H1 (cell line): ENCODE measurements around the gene NACAD. TPM values are rescaled to one million over a fixed set of nuclear protein-coding genes. Genes with fewer than 3 reads are reported as not detected.

Experiments used
- CTCF ChIA-PET: fragments of 300-600 bp; sonication (Branson Sonifier 250); formaldehyde crosslinking; loops from one replicate; lab custom pipeline; 2021; ENCODE audit not compliant: partially characterized antibody; lab: Charles Lee
- POLR2A ChIA-PET: fragments of 300-600 bp; sonication (Branson Sonifier 250); formaldehyde crosslinking; loops from one replicate; lab custom pipeline; 2021; ENCODE audit warnings: inconsistent platforms; ENCODE audit not compliant: partially characterized antibody; lab: Charles Lee
- DNase-seq, 2 experiments: peaks; one replicate each; pipeline versions ENCODE4 v3.0.0 to v3.0.0-alpha.2; 2010 to 2022; ENCODE audit warnings: low spot score in 2 of 2, low read depth in 1 of 2, mixed read lengths in 1 of 2
- FAIRE-seq: peaks from 2 replicates; lab custom pipeline; 2011; peaks lifted over from hg19 to GRCh38; lab: Jason Lieb, UNC
- H2AFZ ChIP-seq: 2 replicates; pipeline ENCODE4 v1.8.1; 2012; ENCODE audit warnings: low read length, inconsistent platforms
- H2AK5ac ChIP-seq: 2 replicates; pipeline ENCODE4 v1.6.1; 2013; ENCODE audit warnings: low read depth, low read length
- H2BK120ac ChIP-seq: replicated peaks from 2 replicates; pipeline ENCODE3; 2013; ENCODE audit warnings: low read depth, low read length, inconsistent platforms
- H2BK12ac ChIP-seq: 2 replicates; pipeline ENCODE4 v1.6.1; 2013; ENCODE audit warnings: low read depth, low read length
- H2BK15ac ChIP-seq: 2 replicates; pipeline ENCODE4 v1.6.1; 2013; ENCODE audit warnings: low read length
- H2BK20ac ChIP-seq: 2 replicates; pipeline ENCODE4 v1.6.1; 2013; ENCODE audit warnings: low read length
- H2BK5ac ChIP-seq: 2 replicates; pipeline ENCODE4 v1.6.1; 2013; ENCODE audit warnings: low read depth, low read length
- H3K14ac ChIP-seq: 2 replicates; pipeline ENCODE4 v1.6.1; 2013; ENCODE audit warnings: inconsistent platforms; ENCODE audit not compliant: insufficient read length
- H3K18ac ChIP-seq: 2 replicates; pipeline ENCODE4 v1.6.1; 2013; ENCODE audit warnings: low read length; ENCODE audit errors: extremely low read depth
- H3K23ac ChIP-seq: 2 replicates; pipeline ENCODE4 v1.6.1; 2013; ENCODE audit warnings: inconsistent platforms; ENCODE audit not compliant: insufficient read length
- H3K23me2 ChIP-seq: 2 replicates; pipeline ENCODE4 v1.6.1; 2013; ENCODE audit warnings: low read depth, low read length
- H3K27ac ChIP-seq: 2 replicates; pipeline ENCODE4 v1.6.1; 2011; ENCODE audit warnings: low read depth, low read length, inconsistent platforms
- H3K27me3 ChIP-seq, 4 experiments: replicated peaks in 1 of 4; 1 replicate in 1 of 4; 2 replicates in 3 of 4; pipeline versions ENCODE4 v1.6.1 to v1.8.1; 2011 to 2013; ENCODE audit warnings: low read length in 3 of 4, mild to moderate bottlenecking in 3 of 4, inconsistent platforms in 2 of 4, mixed read lengths in 2 of 4, moderate library complexity in 1 of 4; ENCODE audit not compliant: control insufficient read depth in 3 of 4, insufficient read depth in 3 of 4; ENCODE audit errors: extremely low read depth in 1 of 4
- H3K36me3 ChIP-seq, 4 experiments: 2 replicates each; pipeline versions ENCODE4 v1.6.1 to v1.8.1; 2011 to 2013; ENCODE audit warnings: mild to moderate bottlenecking in 4 of 4, low read length in 3 of 4, moderate library complexity in 2 of 4, control low read depth in 1 of 4, inconsistent platforms in 1 of 4; ENCODE audit not compliant: insufficient read depth in 4 of 4, control insufficient read depth in 2 of 4
- H3K4ac ChIP-seq: replicated peaks from 2 replicates; pipeline ENCODE3; 2013; ENCODE audit warnings: low read length, low read depth, mixed read lengths, inconsistent platforms; ENCODE audit not compliant: insufficient read length
- H3K4me1 ChIP-seq, 4 experiments: replicated peaks in 1 of 4; 1 replicate in 1 of 4; 2 replicates in 3 of 4; pipeline versions ENCODE4 v1.6.1 to v1.8.1; 2011 to 2013; ENCODE audit warnings: low read length in 3 of 4, inconsistent platforms in 2 of 4, mixed read lengths in 1 of 4; ENCODE audit not compliant: insufficient read depth in 4 of 4, control insufficient read depth in 3 of 4
- H3K4me2 ChIP-seq, 2 experiments: 2 replicates each; pipeline versions ENCODE4 v1.6.1 to v1.8.1; 2011 to 2013; ENCODE audit warnings: low read depth in 2 of 2, low read length in 2 of 2, control low read depth in 1 of 2, inconsistent platforms in 1 of 2, mild to moderate bottlenecking in 1 of 2; ENCODE audit not compliant: insufficient read depth in 1 of 2
- H3K4me3 ChIP-seq, 4 experiments: fragments of 200-600, 300-600 bp in 1 of 4; sonication (generic), shearing (Covaris generic), sonication (Bioruptor Twin) in 1 of 4; 2 replicates each; pipeline versions ENCODE4 v1.5.1 to v1.8.1; 2011 to 2016; ENCODE audit warnings: low read length in 4 of 4, low read depth in 3 of 4, control low read depth in 2 of 4, inconsistent platforms in 2 of 4, mild to moderate bottlenecking in 2 of 4, mixed read lengths in 1 of 4, moderate library complexity in 1 of 4; ENCODE audit not compliant: insufficient read depth in 2 of 4; ENCODE audit errors: extremely low read depth in 1 of 4
- H3K56ac ChIP-seq: replicated peaks from 2 replicates; pipeline ENCODE3; 2013; ENCODE audit warnings: low read depth, mild to moderate bottlenecking, mixed read lengths, low read length, inconsistent platforms; ENCODE audit not compliant: insufficient read length
- H3K79me1 ChIP-seq: 2 replicates; pipeline ENCODE4 v1.6.1; 2013; ENCODE audit warnings: low read depth, low read length, control low read depth
- H3K79me2 ChIP-seq, 2 experiments: 2 replicates each; pipeline versions ENCODE4 v1.6.1 to v1.8.1; 2012 to 2013; ENCODE audit warnings: low read length in 2 of 2, mild to moderate bottlenecking in 2 of 2, inconsistent platforms in 1 of 2; ENCODE audit not compliant: insufficient read depth in 2 of 2, control insufficient read depth in 1 of 2
- H3K9ac ChIP-seq, 4 experiments: replicated peaks in 1 of 4; 1 replicate in 1 of 4; 2 replicates in 3 of 4; pipeline versions ENCODE4 v1.6.1 to v1.8.1; 2011 to 2013; ENCODE audit warnings: low read depth in 3 of 4, low read length in 3 of 4, control low read depth in 2 of 4, mild to moderate bottlenecking in 2 of 4, moderate library complexity in 2 of 4, inconsistent platforms in 1 of 4; ENCODE audit errors: extremely low read depth in 1 of 4
- H3K9me3 ChIP-seq, 2 experiments: 2 replicates each; pipeline versions ENCODE4 v1.6.1 to v1.8.1; 2012 to 2013; ENCODE audit warnings: mild to moderate bottlenecking in 2 of 2, moderate library complexity in 2 of 2, control low read depth in 1 of 2, inconsistent platforms in 1 of 2, low read depth in 1 of 2, low read length in 1 of 2, mixed read lengths in 1 of 2; ENCODE audit not compliant: insufficient read depth in 2 of 2
- H4K20me1 ChIP-seq, 2 experiments: replicated peaks in 1 of 2; 2 replicates each; pipeline versions ENCODE3 to v1.8.1; 2011 to 2013; ENCODE audit warnings: inconsistent platforms in 2 of 2, low read length in 2 of 2, mild to moderate bottlenecking in 1 of 2; ENCODE audit not compliant: insufficient read depth in 2 of 2, control insufficient read depth in 1 of 2
- H4K5ac ChIP-seq: 2 replicates; pipeline ENCODE4 v1.6.1; 2013; ENCODE audit warnings: low read length, low read depth, mixed read lengths, inconsistent platforms; ENCODE audit not compliant: insufficient read length
- H4K8ac ChIP-seq: 2 replicates; pipeline ENCODE4 v1.8.0; 2013; ENCODE audit warnings: mild to moderate bottlenecking, moderate library complexity, low read length, inconsistent platforms; ENCODE audit not compliant: insufficient read depth; ENCODE audit errors: extremely low read depth
- H4K91ac ChIP-seq: replicated peaks from 2 replicates; pipeline ENCODE3; 2013; ENCODE audit warnings: low read length, mixed read lengths, inconsistent platforms; ENCODE audit not compliant: insufficient read length
- CBX8 ChIP-seq: fragments of 300-800, 300-1000 bp; sonication (generic); IDR thresholded peaks from 2 replicates; pipeline ENCODE4 v1.7.1; 2016; ENCODE audit warnings: low read depth, low read length, borderline replicate concordance
- EP300 ChIP-seq, 2 experiments: IDR thresholded peaks; 1 replicate in 1 of 2; 2 replicates in 1 of 2; pipeline ENCODE4 v1.6.1; 2011 to 2012; ENCODE audit warnings: low read depth in 2 of 2, low read length in 2 of 2, mild to moderate bottlenecking in 2 of 2, borderline replicate concordance in 1 of 2, inconsistent platforms in 1 of 2, moderate library complexity in 1 of 2
- HDAC6 ChIP-seq: IDR thresholded peaks from one replicate; pipeline ENCODE4 v1.7.1; 2012; ENCODE audit warnings: low read depth, mild to moderate bottlenecking, inconsistent platforms, low read length, moderate library complexity
- KDM5A ChIP-seq: fragments of 200-600 bp; IDR thresholded peaks from 2 replicates; pipeline ENCODE4 v1.7.1; 2012; ENCODE audit warnings: mild to moderate bottlenecking, low read length, inconsistent platforms, mixed read lengths
- SP4 ChIP-seq: IDR thresholded peaks from 2 replicates; pipeline ENCODE4 v1.6.1; 2012; ENCODE audit warnings: low read length, inconsistent platforms
- SRF ChIP-seq: IDR thresholded peaks from 2 replicates; pipeline ENCODE4 v1.6.1; 2011; ENCODE audit warnings: mild to moderate bottlenecking, low read depth, low read length, moderate library complexity
- TCF12 ChIP-seq: IDR thresholded peaks from 2 replicates; pipeline ENCODE4 v1.6.1; 2011; ENCODE audit warnings: low read depth, mild to moderate bottlenecking, low read length
- WGBS, 2 experiments: shearing (Covaris generic) in 1 of 2; methylation state at CpG; one replicate each; pipeline versions ENCODE4 v1.1.6 to v1.1.7; 2013 to 2015; ENCODE audit warnings: low lambda C conversion rate in 2 of 2, mixed read lengths in 2 of 2, inconsistent platforms in 1 of 2, low coverage in 1 of 2, missing lambda C conversion rate in 1 of 2; ENCODE audit not compliant: insufficient replicate concordance in 2 of 2, insufficient coverage in 1 of 2, insufficient read length in 1 of 2; ENCODE audit errors: extremely low coverage in 1 of 2, missing lambda C conversion rate in 1 of 2; 5-methylcytosine and 5-hydroxymethylcytosine counted together
- polyA plus RNA-seq, 7 experiments: library from polyadenylated mRNA; depleted of rRNA in 3 of 7; stranded (reverse) in 5 of 7; unstranded in 2 of 7; fragments of >200 nt in 5 of 7; fragments of 200-250 nt in 2 of 7; gene quantifications; 1 replicate in 5 of 7; 2 replicates in 1 of 7; 4 replicates in 1 of 7; pipeline versions ENCODE4 v1.2.1 to v1.2.3, GENCODE V29; 2011 to 2013; ENCODE audit warnings: missing spikeins in 2 of 7, mixed read lengths in 2 of 7
- total RNA-seq: library from RNA; stranded (reverse); fragmentation: NEBNext Ultra II Directional; extraction: Animal tissue kit (Norgen Biotek cat#: 25700); gene quantifications from 2 replicates; pipeline ENCODE4 v1.2.1, GENCODE V29; 2021

The NACAD gene
- total and polyA plus RNA-seq, 2 of the 8 experiments (the other 6 are each of a cell fraction or from before 2014, with no cell fraction given) = 1.3 to 6.0 TPM

DNA sequence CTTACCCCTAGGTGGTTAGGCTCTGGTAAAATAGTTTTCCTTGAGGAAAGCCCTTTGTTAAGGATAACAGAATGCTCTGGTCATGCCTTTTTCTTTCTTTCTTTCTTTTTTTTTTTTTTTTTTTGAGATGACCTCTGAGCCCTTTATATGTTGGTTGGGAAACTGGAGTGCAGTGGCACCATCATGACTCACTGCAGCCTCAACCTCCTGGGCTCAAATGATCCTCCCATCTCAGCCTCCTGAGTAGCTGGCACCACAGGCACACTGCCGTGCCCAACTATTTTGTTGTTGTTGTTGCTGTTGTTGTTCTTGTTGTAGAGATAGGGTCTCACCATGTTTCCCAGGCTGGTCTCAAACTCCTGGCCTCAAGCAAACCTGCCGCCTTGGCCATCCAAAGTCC lies 27.4 kb downstream of the NACAD start:
- Histone ChIP-seq H3K4ac (no peak overlapping the region), H3K4me2 (no peak overlapping the region), H4K20me1 (peaks cover 2 to 4% of the 10 kb centered on the region in 2 experiments), H3K9ac (no peak overlapping the region), H4K91ac (no peak overlapping the region), H3K4me1 (no peaks in the 10 kb centered on the region), H3K23ac (no peak overlapping the region), H2AK5ac (no peak overlapping the region), H2BK5ac (no peak overlapping the region), H2BK120ac (no peak overlapping the region), H3K18ac (no peak overlapping the region), H3K36me3 (peaks cover 0 to 6% (median 4%) of the 10 kb centered on the region in 4 experiments; a peak in 5 of 8 replicates), H3K14ac (no peak overlapping the region), H3K4me3 (no peak overlapping the region), H3K27me3 (no peaks in the 10 kb centered on the region), H3K27ac (no peak overlapping the region), H2AFZ (no peak overlapping the region), H2BK12ac (no peak overlapping the region), H4K8ac (no peak overlapping the region), H3K56ac (no peak overlapping the region), H3K79me1 (peaks cover 2% of the 10 kb centered on the region; the same call in 1 of the 2 replicates), H3K23me2 (no peaks in the 10 kb centered on the region), H3K79me2 (peaks cover 0 to 3% of the 10 kb centered on the region in 2 experiments; a peak in 1 of 4 replicates), H4K5ac (no peak overlapping the region), H2BK20ac (no peak overlapping the region), H2BK15ac (no peak overlapping the region), H3K9me3 (no peaks in the 10 kb centered on the region)
- DNase-seq (no peak), FAIRE-seq (no peak)
- ChIA-PET POLR2A (no interaction called here), CTCF (no interaction called here)
- 92% methylated on average over 2 of the region's 2 CpGs; no CpG with 5 or more reads in 1 of the 2 experiments for WGBS, 2 experiments
- no peak for TF ChIP-seq EP300 (IDR thresholded peaks at IDR 0.05; ENCODE audit: borderline replicate concordance in 1 of 2, low read depth in 2 of 2, low read length in 2 of 2)
- TF ChIP-seq KDM5A = no peak
- TF ChIP-seq SP4 = no peak
- no peak for TF ChIP-seq CBX8
- TF ChIP-seq HDAC6 = no peak
- no peak for TF ChIP-seq SRF
- no peak for TF ChIP-seq TCF12
